Ovary (tissue), 3 donors: ENCODE data around the gene RNF224.

Source experiments
- EP300 ChIP-seq: sonication (generic); formaldehyde crosslinking; IDR thresholded peaks from one replicate; pipeline ENCODE4 v1.6.1; 2017; ENCODE audit warnings: antibody characterized with exemption
- POLR2A ChIP-seq: fragments of 450-650 bp; IDR thresholded peaks from one replicate; pipeline ENCODE4 v1.6.1; 2017; ENCODE audit warnings: antibody characterized with exemption, mild to moderate bottlenecking, moderate library complexity
- TF ChIP-seq, protein P1 (sequence below), 3 donors: fragments of 450-650 bp in 2 of 3; fragments of 200-600 bp in 1 of 3; IDR thresholded peaks; one replicate each; pipeline versions ENCODE4 v1.5.1 to v1.8.0; 2016 to 2022; ENCODE audit warnings: antibody characterized with exemption in 3 of 3, mild to moderate bottlenecking in 1 of 3
- donor health status: DM: no; HTN: no; CAD: no.

- TF ChIP-seq, protein P1, sequence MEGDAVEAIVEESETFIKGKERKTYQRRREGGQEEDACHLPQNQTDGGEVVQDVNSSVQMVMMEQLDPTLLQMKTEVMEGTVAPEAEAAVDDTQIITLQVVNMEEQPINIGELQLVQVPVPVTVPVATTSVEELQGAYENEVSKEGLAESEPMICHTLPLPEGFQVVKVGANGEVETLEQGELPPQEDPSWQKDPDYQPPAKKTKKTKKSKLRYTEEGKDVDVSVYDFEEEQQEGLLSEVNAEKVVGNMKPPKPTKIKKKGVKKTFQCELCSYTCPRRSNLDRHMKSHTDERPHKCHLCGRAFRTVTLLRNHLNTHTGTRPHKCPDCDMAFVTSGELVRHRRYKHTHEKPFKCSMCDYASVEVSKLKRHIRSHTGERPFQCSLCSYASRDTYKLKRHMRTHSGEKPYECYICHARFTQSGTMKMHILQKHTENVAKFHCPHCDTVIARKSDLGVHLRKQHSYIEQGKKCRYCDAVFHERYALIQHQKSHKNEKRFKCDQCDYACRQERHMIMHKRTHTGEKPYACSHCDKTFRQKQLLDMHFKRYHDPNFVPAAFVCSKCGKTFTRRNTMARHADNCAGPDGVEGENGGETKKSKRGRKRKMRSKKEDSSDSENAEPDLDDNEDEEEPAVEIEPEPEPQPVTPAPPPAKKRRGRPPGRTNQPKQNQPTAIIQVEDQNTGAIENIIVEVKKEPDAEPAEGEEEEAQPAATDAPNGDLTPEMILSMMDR (IDR thresholded peaks at IDR 0.05): no peak
- no peak for TF ChIP-seq EP300
- peak; percentile 58 for TF ChIP-seq POLR2A
Observed at GRCh38 chr9:137205126-137206069, 21.9 kb upstream of the RNF224 start, which contains the start of the genes NDOR1 and TMEM203.
